Spinal cord (tissue), 10 donors: ENCODE data around the gene GFM1. TPM values are rescaled to one million over a fixed set of nuclear protein-coding genes. Genes with fewer than 3 reads are reported as not detected.

ENCODE experiments used
- DNase-seq, 6 donors: peaks; one replicate each; pipeline versions ENCODE4 v3.0.0 to v3.0.0-alpha.2; 2013 to 2015; ENCODE audit warnings: low spot score in 6 of 6, low read depth in 4 of 6
- H3K27ac ChIP-seq: one replicate; pipeline ENCODE4 v1.5.1; 2013; ENCODE audit warnings: low read depth, low read length, control low read depth
- H3K27me3 ChIP-seq: one replicate; pipeline ENCODE4 v1.6.1; 2013; ENCODE audit warnings: low read length; ENCODE audit not compliant: control insufficient read depth, insufficient read depth
- H3K36me3 ChIP-seq: one replicate; pipeline ENCODE4 v1.6.1; 2013; ENCODE audit warnings: low read length; ENCODE audit not compliant: control insufficient read depth, insufficient read depth
- H3K4me1 ChIP-seq: one replicate; pipeline ENCODE4 v1.6.1; 2013; ENCODE audit warnings: low read length; ENCODE audit not compliant: control insufficient read depth, insufficient read depth
- H3K4me3 ChIP-seq: one replicate; pipeline ENCODE4 v1.5.1; 2013; ENCODE audit warnings: low read depth, low read length, control low read depth
- H3K9me3 ChIP-seq: one replicate; pipeline ENCODE4 v1.6.1; 2013; ENCODE audit warnings: low read length; ENCODE audit not compliant: control insufficient read depth, insufficient read depth
- WGBS: methylation state at CpG from one replicate; pipeline ENCODE4 v1.1.5; 2013; ENCODE audit warnings: missing lambda C conversion rate; ENCODE audit not compliant: insufficient coverage; 5-methylcytosine and 5-hydroxymethylcytosine counted together
- polyA plus RNA-seq, 2 donors: library from polyadenylated mRNA; unstranded; fragments of 120-200 nt; gene quantifications; one replicate each; pipeline ENCODE4 v1.2.1, GENCODE V29; 2013; ENCODE audit not compliant: insufficient read length in 2 of 2
- total RNA-seq, 2 donors: library from RNA; depleted of rRNA in 1 of 2; stranded (reverse); fragments of 120-200 nt in 1 of 2; fragments of >200 nt in 1 of 2; gene quantifications; one replicate each; pipeline versions ENCODE4 v1.2.3 to v1.2.4, GENCODE V29; 2013 to 2014
- donor health status: healthy.

The GFM1 gene
- total and polyA plus RNA-seq, 4 donors = 42.4 to 78.4 (median 49.5) TPM

GRCh38 chr3:158700559-158700958, 56.2 kb downstream of the GFM1 start:
- H3K27me3 ChIP-seq = no peaks in the 10 kb centered on the region
- H3K36me3 ChIP-seq = no peaks in the 10 kb centered on the region
- DNase-seq = peak in 2 of 6 donors; percentile 4 to 62
- H3K27ac ChIP-seq = no peak overlapping the region
- no peaks in the 10 kb centered on the region for H3K9me3 ChIP-seq
- H3K4me1 ChIP-seq = no peaks in the 10 kb centered on the region
- no peak overlapping the region for H3K4me3 ChIP-seq

- Histone ChIP-seq H3K9me3 (no peaks in the 10 kb centered on the region), H3K27me3 (no peaks in the 10 kb centered on the region), H3K4me3 (no peak overlapping the region), H3K36me3 (no peaks in the 10 kb centered on the region), H3K4me1 (no peaks in the 10 kb centered on the region), H3K27ac (no peak overlapping the region)
- DNase-seq = no peak
- WGBS = 100% methylated on average over 1 of the region's 4 CpGs
Observed at GRCh38 chr3:158701420-158702065, 57.2 kb downstream of the GFM1 start.

GRCh38 chr3:158702815-158703481, 58.6 kb downstream of the GFM1 start:
- 96% methylated on average over 2 of the region's 4 CpGs for WGBS
- no peaks in the 10 kb centered on the region for H3K9me3 ChIP-seq
- no peak for DNase-seq
- H3K27ac ChIP-seq = no peak overlapping the region
- H3K4me3 ChIP-seq = no peak overlapping the region
- no peaks in the 10 kb centered on the region for H3K36me3 ChIP-seq
- no peaks in the 10 kb centered on the region for H3K4me1 ChIP-seq
- no peaks in the 10 kb centered on the region for H3K27me3 ChIP-seq

GRCh38 chr3:158703566-158703965, 59.2 kb downstream of the GFM1 start:
- Histone ChIP-seq H3K36me3 (peaks cover under 1% of the 10 kb centered on the region), H3K4me3 (no peak overlapping the region), H3K4me1 (no peaks in the 10 kb centered on the region), H3K9me3 (no peaks in the 10 kb centered on the region), H3K27ac (no peak overlapping the region), H3K27me3 (no peaks in the 10 kb centered on the region)
- no CpG with 5 or more reads among the region's 1 CpG for WGBS
- DNase-seq = no peak

GRCh38 chr3:158709666-158710083, 65.3 kb downstream of the GFM1 start:
- H3K27ac ChIP-seq = no peak overlapping the region
- H3K4me3 ChIP-seq = no peak overlapping the region
- H3K36me3 ChIP-seq = peaks cover 5% of the 10 kb centered on the region
- no peak for DNase-seq
- no peaks in the 10 kb centered on the region for H3K9me3 ChIP-seq
- H3K4me1 ChIP-seq = no peaks in the 10 kb centered on the region
- no peaks in the 10 kb centered on the region for H3K27me3 ChIP-seq
- WGBS = 94% methylated on average over 3 of the region's 4 CpGs

- H3K36me3 ChIP-seq = peaks cover 5% of the 10 kb centered on the region
- WGBS = no CpG with 5 or more reads among the region's 4 CpGs
- no peak overlapping the region for H3K27ac ChIP-seq
- H3K9me3 ChIP-seq = no peaks in the 10 kb centered on the region
- no peaks in the 10 kb centered on the region for H3K4me1 ChIP-seq
- no peaks in the 10 kb centered on the region for H3K27me3 ChIP-seq
- no peak overlapping the region for H3K4me3 ChIP-seq
- DNase-seq = no peak
Observed at GRCh38 chr3:158710601-158711000, 66.3 kb downstream of the GFM1 start.

- H3K27ac ChIP-seq = no peak overlapping the region
- H3K27me3 ChIP-seq = no peaks in the 10 kb centered on the region
- no peaks in the 10 kb centered on the region for H3K4me1 ChIP-seq
- peaks cover 8% of the 10 kb centered on the region for H3K36me3 ChIP-seq
- no peak overlapping the region for H3K4me3 ChIP-seq
- H3K9me3 ChIP-seq = no peaks in the 10 kb centered on the region
- no peak for DNase-seq
- no CpG with 5 or more reads among the region's 1 CpG for WGBS
Observed at GRCh38 chr3:158711886-158712285, 67.6 kb downstream of the GFM1 start.

- Histone ChIP-seq H3K4me1 (peaks cover 2% of the 10 kb centered on the region), H3K36me3 (peaks cover 8% of the 10 kb centered on the region), H3K4me3 (no peak overlapping the region), H3K27me3 (no peaks in the 10 kb centered on the region), H3K27ac (no peak overlapping the region), H3K9me3 (no peaks in the 10 kb centered on the region)
- WGBS = no CpG with 5 or more reads among the region's 1 CpG
- no peak for DNase-seq
Observed at GRCh38 chr3:158712443-158712842, 68.1 kb downstream of the GFM1 start.

- H3K4me1 ChIP-seq = peaks cover 3% of the 10 kb centered on the region
- DNase-seq = peak in 1 of 6 donors; percentile 29
- 61% methylated on average over 9 of the region's 9 CpGs for WGBS
- H3K36me3 ChIP-seq = peaks cover 8% of the 10 kb centered on the region
- H3K27me3 ChIP-seq = no peaks in the 10 kb centered on the region
- no peak overlapping the region for H3K4me3 ChIP-seq
- peak overlapping the region; percentile 45 for H3K27ac ChIP-seq
- no peaks in the 10 kb centered on the region for H3K9me3 ChIP-seq
Observed at GRCh38 chr3:158713094-158713499, 68.8 kb downstream of the GFM1 start.

- H3K27ac ChIP-seq = no peak overlapping the region
- H3K4me3 ChIP-seq = no peak overlapping the region
- H3K36me3 ChIP-seq = peaks cover 3% of the 10 kb centered on the region
- peaks cover 3% of the 10 kb centered on the region for H3K4me1 ChIP-seq
- no peaks in the 10 kb centered on the region for H3K9me3 ChIP-seq
- DNase-seq = no peak
- H3K27me3 ChIP-seq = no peaks in the 10 kb centered on the region
- 100% methylated on average over 1 of the region's 2 CpGs for WGBS
Observed at GRCh38 chr3:158717576-158717975, 73.2 kb downstream of the GFM1 start.
